Endothelial cell of hepatic sinusoid (primary cell): ENCODE measurements around the gene GLI2.

ENCODE experiments used
- in situ Hi-C: cut with HindIII; loops from 2 replicates; pipeline ENCODE4 v1.10.0; 2017; ENCODE audit warnings: low sequenced_read_pairs

The GLI2 gene

DNA sequence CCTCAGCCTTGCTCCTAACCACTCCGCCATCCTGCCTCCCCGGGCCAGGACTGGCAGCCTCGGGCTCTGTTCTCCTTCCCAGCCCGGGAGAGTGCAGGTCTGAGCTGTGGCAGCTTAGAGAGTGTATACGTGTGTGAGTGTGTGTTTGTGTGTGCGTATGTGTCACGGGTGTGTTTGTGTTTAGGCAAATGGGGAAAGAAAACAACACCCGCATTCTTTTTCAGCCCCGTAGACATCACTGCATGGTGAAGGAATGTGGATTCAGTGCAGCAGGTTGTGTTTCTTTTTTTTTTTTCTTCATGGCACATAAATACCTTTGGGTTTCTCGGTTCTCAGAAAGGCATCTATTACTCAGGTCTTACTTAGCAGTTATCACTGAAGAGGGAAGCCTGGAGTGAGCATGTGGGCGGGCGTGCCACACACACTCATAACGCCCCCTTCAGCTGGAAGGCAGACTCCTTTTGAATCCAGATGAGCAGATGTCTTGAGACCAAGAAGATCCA lies 44.2 kb downstream of the GLI2 start:
- in situ Hi-C loops, result loop anchor here (5.0 kb wide), 1 partner anchor 43 kb away; the partner anchor contains the start of gene GLI2

DNA sequence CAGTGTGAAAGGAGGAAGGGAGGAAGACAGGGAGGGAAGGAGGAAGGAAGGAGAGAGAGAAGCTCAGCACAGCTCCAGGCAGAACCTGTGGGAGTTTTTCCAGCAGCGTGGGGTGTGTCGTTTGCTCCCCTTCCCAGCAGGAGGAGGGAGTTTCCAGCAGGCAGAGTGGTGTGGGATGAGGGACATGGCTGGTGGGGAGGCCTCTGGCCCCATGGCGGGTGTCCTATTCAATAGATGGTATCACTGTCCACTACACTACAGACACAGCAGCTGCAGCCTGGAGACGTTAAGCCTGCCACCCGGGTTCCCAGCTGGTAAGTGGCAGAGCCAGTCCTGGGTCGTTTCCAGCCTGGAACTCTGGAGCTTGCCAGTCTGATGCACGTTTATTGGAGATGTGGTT lies 44.7 kb downstream of the GLI2 start:
- in situ Hi-C loops, result loop anchor here (5.0 kb wide), 1 partner anchor 43 kb away; the partner anchor contains the start of gene GLI2

DNA sequence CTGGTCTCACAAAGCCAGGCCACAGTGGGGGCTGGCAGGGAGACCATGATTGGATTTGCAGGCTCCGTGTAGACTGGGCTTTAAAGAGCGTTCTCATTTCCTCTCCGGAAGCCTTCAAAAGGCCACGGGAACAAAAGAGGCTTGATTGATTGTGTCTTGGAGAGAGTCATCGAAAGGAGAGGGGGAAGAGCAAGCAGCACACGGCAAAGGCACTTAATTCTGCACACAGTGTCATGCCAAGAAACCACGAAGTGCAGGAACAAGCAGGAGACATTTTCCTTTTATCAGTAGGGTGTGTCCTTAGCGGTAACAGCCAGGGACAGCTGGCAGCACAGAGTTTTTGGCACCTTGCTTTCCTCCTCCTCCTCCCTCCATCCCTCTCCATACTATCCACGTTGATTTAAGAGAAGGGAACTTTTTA lies 47.7 kb downstream of the GLI2 start:
- in situ Hi-C loops, result loop anchor here (5.0 kb wide), 1 partner anchor 46 kb away; the partner anchor contains the start of gene GLI2

DNA sequence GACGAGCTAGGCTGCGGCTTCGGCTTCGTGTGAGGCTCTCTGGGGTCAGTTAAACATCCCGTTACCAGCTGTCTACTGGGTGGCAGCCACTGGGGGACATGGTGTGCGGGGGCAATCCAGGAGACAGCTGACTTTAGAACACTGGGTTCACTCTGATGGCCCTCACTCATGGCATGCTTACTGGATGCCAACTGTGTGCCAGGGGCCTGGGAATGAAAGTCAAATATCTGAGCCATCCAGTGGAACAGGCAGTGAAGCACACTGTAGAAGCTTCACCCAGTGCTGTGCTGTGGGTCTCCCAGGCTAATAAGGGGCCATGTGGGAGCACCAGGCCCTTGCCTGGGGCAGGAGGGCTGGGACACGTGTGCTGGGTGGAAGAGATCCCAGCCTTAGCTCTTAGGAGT lies 48.3 kb downstream of the GLI2 start:
- in situ Hi-C loops, result loop anchor here (5.0 kb wide), 1 partner anchor 47 kb away; the partner anchor contains the start of gene GLI2
